ENCODE results near the gene PURA.

GRCh38 chr5:140107312-140108092 lies 6.4 kb upstream of the PURA start:
- TF ChIP-seq POLR2A (IDR thresholded peaks at IDR 0.05; ENCODE audit: low read depth, low read length) (peak; percentile 86), POLR2AphosphoS5 (IDR thresholded peaks at IDR 0.05; ENCODE audit: low read depth, low read length) (peak; percentile 73)

Data from GM12892 (cell line).